GM23338 (cell line): ENCODE data around the gene NBAS.

Source experiments
- CTCF ChIP-seq, 2 experiments: fragments of 200-600 bp in 1 of 2; sonication (generic) in 1 of 2; conservative IDR thresholded peaks; 2 replicates each; pipeline versions ENCODE4 v1.5.1 to v1.6.1; 2016 to 2017; ENCODE audit warnings: antibody characterized with exemption in 2 of 2, low read depth in 2 of 2, mild to moderate bottlenecking in 2 of 2, moderate library complexity in 1 of 2
- EZH2 ChIP-seq: fragments of 200-600 bp; sonication (generic); IDR thresholded peaks from one replicate; pipeline ENCODE4 v1.8.0; 2017; ENCODE audit warnings: antibody characterized with exemption, mild to moderate bottlenecking, low read depth; ENCODE audit not compliant: unreplicated experiment
- EZH2phosphoT487 ChIP-seq: fragments of 200-600 bp; sonication (generic); IDR thresholded peaks from one replicate; pipeline ENCODE4 v1.8.1; 2018; ENCODE audit warnings: antibody characterized with exemption; ENCODE audit not compliant: unreplicated experiment
- JUNB ChIP-seq: IDR thresholded peaks from one replicate; pipeline ENCODE4 v1.6.1; 2016; ENCODE audit warnings: antibody characterized with exemption; ENCODE audit not compliant: unreplicated experiment
- POLR2AphosphoS5 ChIP-seq: IDR thresholded peaks from 2 replicates; pipeline ENCODE4 v1.6.1; 2016; ENCODE audit warnings: antibody characterized with exemption, low read depth
- REST ChIP-seq: IDR thresholded peaks from one replicate; pipeline ENCODE4 v1.6.1; 2018; ENCODE audit warnings: antibody characterized with exemption; ENCODE audit not compliant: unreplicated experiment
- ZNF114 ChIP-seq: fragments of 250-450 bp; sonication (Bioruptor Pico); IDR thresholded peaks from 2 replicates; pipeline ENCODE4 v1.5.0; 2020; ENCODE audit warnings: mild to moderate bottlenecking, moderate library complexity

GRCh38 chr2:15588329-15588919 is 27.3 kb upstream of the NBAS start:
- TF ChIP-seq CTCF (conservative IDR thresholded peaks at IDR 0.05; ENCODE audit: low read depth in 2 of 2) (peak; percentile 81 to 85), POLR2AphosphoS5 (no peak), EZH2 (no peak), ZNF114 (CRISPR knock-in tag) (no peak), REST (no peak), EZH2phosphoT487 (no peak), JUNB (no peak)
